GM12878 (cell line): ENCODE results near the gene OPCML. TPM values are rescaled to one million over a fixed set of nuclear protein-coding genes. Genes with fewer than 3 reads are reported as not detected.
A peak's percentile ranks its signal among the peaks of the same experiment; 100 is the strongest.

Experiments used
- ATAC-seq: fragments of 200-7000 bp; cut with Tn5 transposase; 3 replicates; pipeline ENCODE4 v1.9.1; 2020; ENCODE audit warnings: mild to moderate bottlenecking, moderate library complexity
- BruUV-seq: library from RNA; stranded (reverse); fragments of 400-500 nt; replicated peaks from 2 replicates; lab custom pipeline; 2021; lab: Mats Ljungman, UMichigan
- CTCF ChIA-PET: fragments of 300-600 bp; sonication (Branson Sonifier 250); formaldehyde crosslinking; extraction: SDS; loops from one replicate; lab custom pipeline; 2021; ENCODE audit warnings: inconsistent platforms; lab: Yijun Ruan, JAX
- POLR2A ChIA-PET: fragments of 350-600 bp; formaldehyde crosslinking; extraction: SDS; loops from one replicate; lab custom pipeline; 2021; ENCODE audit warnings: inconsistent platforms; lab: Charles Lee
- RAD21 ChIA-PET: fragments of 300-600 bp; sonication (Branson Sonifier 250); formaldehyde crosslinking; loops from one replicate; lab custom pipeline; 2023; ENCODE audit warnings: antibody characterized with exemption; ENCODE audit not compliant: unreplicated experiment; lab: Charles Lee
- SMC1A ChIA-PET: fragments of 300-600 bp; sonication (Branson Sonifier 250); formaldehyde crosslinking; loops from one replicate; lab custom pipeline; 2023; ENCODE audit not compliant: unreplicated experiment, uncharacterized antibody; lab: Charles Lee
- DNase-seq: peaks from one replicate; pipeline ENCODE4 v3.0.0-alpha.2; 2011; ENCODE audit warnings: low read depth, low spot score
- FAIRE-seq: peaks from 3 replicates; lab custom pipeline; 2011; peaks lifted over from hg19 to GRCh38; lab: Jason Lieb, UNC
- H2AFZ ChIP-seq: 2 replicates; pipeline ENCODE4 v1.6.0; 2011; ENCODE audit warnings: low read depth, low read length, control low read depth; ENCODE audit not compliant: control insufficient read depth
- H3K27ac ChIP-seq: 2 replicates; pipeline ENCODE4 v1.5.1; 2011; ENCODE audit warnings: control low read depth; ENCODE audit not compliant: control insufficient read depth, insufficient read depth
- H3K27me3 ChIP-seq, 2 experiments: replicated peaks in 1 of 2; 2 replicates each; pipeline versions ENCODE4 v1.6.0 to v1.6.1; 2011; ENCODE audit warnings: low read length in 1 of 2; ENCODE audit not compliant: control insufficient read depth in 2 of 2, insufficient read depth in 2 of 2
- H3K36me3 ChIP-seq, 2 experiments: 2 replicates each; pipeline ENCODE4 v1.5.1; 2011; ENCODE audit warnings: low read length in 1 of 2; ENCODE audit not compliant: control insufficient read depth in 2 of 2, insufficient read depth in 2 of 2
- H3K4me1 ChIP-seq: 2 replicates; pipeline ENCODE4 v1.6.1; 2011; ENCODE audit warnings: mild to moderate bottlenecking, low read length, moderate library complexity, mixed read lengths; ENCODE audit not compliant: control insufficient read depth, insufficient read depth
- H3K4me2 ChIP-seq: 2 replicates; pipeline ENCODE4 v1.6.0; 2011; ENCODE audit warnings: control low read depth; ENCODE audit not compliant: control insufficient read depth, insufficient read depth
- H3K4me3 ChIP-seq: fragments of 200-600 bp; sonication (generic); 2 replicates; pipeline ENCODE4 v1.5.1; 2016
- H3K79me2 ChIP-seq: 2 replicates; pipeline ENCODE4 v1.6.0; 2011; ENCODE audit warnings: low read length; ENCODE audit not compliant: control insufficient read depth, insufficient read depth
- H3K9ac ChIP-seq: 2 replicates; pipeline ENCODE4 v1.8.0; 2011; ENCODE audit warnings: low read length, control low read depth, mixed read lengths; ENCODE audit not compliant: control insufficient read depth, insufficient read depth
- H3K9me3 ChIP-seq: replicated peaks from 3 replicates; pipeline ENCODE4 v1.5.1; 2011; ENCODE audit warnings: mild to moderate bottlenecking, low read length; ENCODE audit not compliant: control insufficient read depth, insufficient read depth
- H4K20me1 ChIP-seq: 2 replicates; pipeline ENCODE4 v1.6.0; 2011; ENCODE audit not compliant: control insufficient read depth, insufficient read depth
- BMI1 ChIP-seq: fragments of 450-650 bp; IDR thresholded peaks from 2 replicates; pipeline ENCODE4 v1.6.1; 2016; ENCODE audit warnings: mild to moderate bottlenecking, moderate library complexity, borderline replicate concordance
- CBFB ChIP-seq: IDR thresholded peaks from 2 replicates; pipeline ENCODE4 v1.6.1; 2016; ENCODE audit warnings: antibody characterized with exemption, low read depth
- CBX5 ChIP-seq: sonication (generic); IDR thresholded peaks from 2 replicates; pipeline ENCODE4 v1.6.1; 2016; ENCODE audit warnings: low read depth, moderate library complexity, mild to moderate bottlenecking, inconsistent platforms
- CHD4 ChIP-seq: fragments of 200-600 bp; sonication (generic); IDR thresholded peaks from 2 replicates; pipeline ENCODE4 v1.6.1; 2016; ENCODE audit warnings: mild to moderate bottlenecking
- FOS ChIP-seq: IDR thresholded peaks from 3 replicates; pipeline ENCODE4 v1.6.1; 2011; ENCODE audit warnings: borderline replicate concordance; ENCODE audit not compliant: insufficient read length; ENCODE audit errors: extremely low read depth
- GABPA ChIP-seq: IDR thresholded peaks from 2 replicates; pipeline ENCODE4 v1.6.1; 2014; ENCODE audit warnings: antibody characterized with exemption, low read depth, mild to moderate bottlenecking, inconsistent platforms
- IRF4 ChIP-seq: IDR thresholded peaks from 2 replicates; pipeline ENCODE4 v1.6.1; 2011; ENCODE audit warnings: low read depth, low read length
- MEF2B ChIP-seq: fragments of 450-650 bp; IDR thresholded peaks from 2 replicates; pipeline ENCODE4 v1.6.1; 2018; ENCODE audit warnings: mild to moderate bottlenecking, moderate library complexity; ENCODE audit not compliant: partially characterized antibody, poor library complexity, severe bottlenecking
- MTA2 ChIP-seq: fragments of 450-650 bp; IDR thresholded peaks from 2 replicates; pipeline ENCODE4 v1.6.1; 2016; ENCODE audit warnings: low read depth, mild to moderate bottlenecking, moderate library complexity
- NBN ChIP-seq: fragments of 450-650 bp; IDR thresholded peaks from 2 replicates; pipeline ENCODE4 v1.6.1; 2016
- NFYA ChIP-seq: IDR thresholded peaks from 2 replicates; pipeline ENCODE4 v1.6.1; 2011; ENCODE audit warnings: low read depth, mild to moderate bottlenecking, low read length, improper control_type of control experiment, borderline replicate concordance
- POU2F2 ChIP-seq: IDR thresholded peaks from 3 replicates; pipeline ENCODE4 v1.6.1; 2011; ENCODE audit warnings: low read depth, mild to moderate bottlenecking, low read length, borderline replicate concordance
- RAD21 ChIP-seq: IDR thresholded peaks from 2 replicates; pipeline ENCODE4 v1.6.1; 2011; ENCODE audit warnings: mild to moderate bottlenecking, low read depth, low read length, moderate library complexity; ENCODE audit not compliant: insufficient read depth
- SMC3 ChIP-seq: IDR thresholded peaks from 2 replicates; pipeline ENCODE4 v1.6.1; 2011; ENCODE audit warnings: low read length, improper control_type of control experiment, borderline replicate concordance
- SREBF2 ChIP-seq: IDR thresholded peaks from 2 replicates; pipeline ENCODE4 v1.6.1; 2012; ENCODE audit warnings: mild to moderate bottlenecking, low read length
- TCF12 ChIP-seq: IDR thresholded peaks from 2 replicates; pipeline ENCODE4 v1.6.1; 2011; ENCODE audit warnings: low read depth, mild to moderate bottlenecking, low read length
- YY1 ChIP-seq: IDR thresholded peaks from 2 replicates; pipeline ENCODE4 v1.6.1; 2011; ENCODE audit warnings: low read depth, mild to moderate bottlenecking, low read length
- WGBS: methylation state at CpG from one replicate; pipeline ENCODE4 v1.1.6; 2016; ENCODE audit warnings: low lambda C conversion rate; ENCODE audit not compliant: insufficient replicate concordance, insufficient coverage; ENCODE audit errors: missing lambda C conversion rate; 5-methylcytosine and 5-hydroxymethylcytosine counted together
- in situ Hi-C: fragments of 300-500 bp; cut with MboI; formaldehyde crosslinking; loops from 9 replicates; pipeline ENCODE4 v1.14.3; 2018; ENCODE audit warnings: mixed read lengths
- intact Hi-C: fragments of 100-400 bp; cut with micrococcal nuclease; formaldehyde crosslinking; loops from one replicate; pipeline ENCODE4 v1.14.2; 2022; ENCODE audit not compliant: unreplicated experiment
- polyA plus RNA-seq, 11 experiments: library from polyadenylated mRNA; depleted of rRNA in 4 of 11; unstranded in 6 of 11; stranded (reverse) in 5 of 11; fragments of >200 nt; fragmentation: Nextera tagmentation in 4 of 11; fragmentation: Illumina TruSeq in 1 of 11; extraction: Ambion mirVana in 4 of 11; extraction: Trizol in 1 of 11; gene quantifications; 1 replicate in 1 of 11; 2 replicates in 10 of 11; pipeline versions ENCODE4 v1.2.1 to v1.2.3, GENCODE V29; 2011 to 2016; ENCODE audit warnings: inconsistent platforms in 2 of 11, missing spikeins in 2 of 11, low read depth in 1 of 11
- total RNA-seq, 4 experiments: library from RNA; depleted of rRNA in 3 of 4; stranded (reverse); fragments of >200 nt in 3 of 4; fragmentation: Illumina TruSeq in 1 of 4; extraction: Trizol in 1 of 4; gene quantifications; 2 replicates each; pipeline versions ENCODE4 v1.2.1 to v1.2.3, GENCODE V29; 2013 to 2021
- TF ChIP-seq, protein P1 (sequence below): IDR thresholded peaks from 2 replicates; pipeline ENCODE4 v1.6.1; 2012; ENCODE audit warnings: low read depth, low read length, improper control_type of control experiment
- TF ChIP-seq, protein P2 (sequence below), 3 experiments: IDR thresholded peaks in 2 of 3; conservative IDR thresholded peaks in 1 of 3; 2 replicates each; pipeline ENCODE4 v1.5.1; 2011; ENCODE audit warnings: low read depth in 3 of 3, low read length in 3 of 3, mild to moderate bottlenecking in 3 of 3, control low read depth in 2 of 3, moderate library complexity in 2 of 3, inconsistent platforms in 1 of 3, mixed read lengths in 1 of 3; ENCODE audit not compliant: control insufficient read depth in 2 of 3, insufficient read depth in 1 of 3; ENCODE audit errors: extremely low read depth in 1 of 3

OPCML gene
- total and polyA plus RNA-seq, 10 of the 15 experiments (the other 5 are each of a cell fraction or from before 2014, with no cell fraction given): 0.84 TPM; not detected in 9

DNA sequence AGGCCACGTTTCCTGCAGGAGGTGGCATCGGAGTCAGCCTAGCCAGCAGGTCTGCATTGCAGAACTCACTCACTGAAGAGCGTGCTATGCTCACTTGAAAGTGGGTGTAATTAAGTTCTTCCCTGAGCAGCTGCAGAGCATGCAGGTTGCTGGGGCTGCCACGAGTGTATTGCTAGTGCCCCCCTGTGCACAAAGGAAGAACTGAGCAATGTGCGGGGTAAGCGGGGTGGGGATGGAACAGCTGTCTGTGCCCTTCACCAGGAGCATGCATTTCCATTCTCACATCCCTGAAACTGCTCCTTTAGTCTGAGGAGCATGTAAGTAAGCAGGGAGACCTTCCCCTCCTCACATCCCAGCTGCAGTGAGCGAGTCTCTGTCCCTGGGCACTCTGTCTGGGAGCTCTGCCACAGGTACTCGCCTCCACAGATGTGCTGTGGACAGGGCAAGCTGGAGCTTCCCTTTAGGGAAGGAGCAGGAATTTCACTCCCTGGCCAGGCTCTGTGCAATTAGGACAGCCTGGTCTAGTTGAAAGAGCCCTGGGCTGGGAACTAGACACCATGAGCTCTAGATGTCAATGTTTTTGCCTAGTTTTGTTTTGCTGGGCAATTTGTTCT lies 1130.1 kb downstream of the OPCML start:
- in situ Hi-C loops: loop anchor here (10.0 kb wide), 1 partner anchor 527 kb away; no protein-coding TSS in a partner anchor
- H3K4me2 ChIP-seq: no peak overlapping the region
- BruUV-seq: no TSS peak
- no peaks in the 10 kb centered on the region for H4K20me1 ChIP-seq
- peak; percentile 13 for FAIRE-seq
- ChIA-PET POLR2A (interaction anchor here (0.5 kb wide), 1 partner anchor 124 kb away, joined by 3 read pairs; no protein-coding TSS in a partner anchor), SMC1A (interaction anchor here (0.7 to 2.6 kb wide), 10 partner anchors 10 to 534 kb away, joined by 3 to 13 read pairs (median 4); no protein-coding TSS in a partner anchor), CTCF (interaction anchor here (0.8 to 2.6 kb wide), 14 partner anchors 19 to 708 kb away, joined by 3 to 21 read pairs (median 6); no protein-coding TSS in a partner anchor), RAD21 (interaction anchor here (0.8 to 2.6 kb wide), 7 partner anchors 9 to 534 kb away, joined by 3 to 19 read pairs (median 4); no protein-coding TSS in a partner anchor)
- peak; percentile 100 for ATAC-seq
- no peak overlapping the region for H3K27ac ChIP-seq
- no peak overlapping the region for H2AFZ ChIP-seq
- H3K4me1 ChIP-seq: no peaks in the 10 kb centered on the region
- H3K9ac ChIP-seq: no peak overlapping the region
- H3K36me3 ChIP-seq: no peaks in the 10 kb centered on the region
- H3K79me2 ChIP-seq: no peaks in the 10 kb centered on the region
- no peak overlapping the region for H3K4me3 ChIP-seq
- no peaks in the 10 kb centered on the region for H3K27me3 ChIP-seq
- intact Hi-C loops: loop anchor here (1.0 to 5.0 kb wide), 6 partner anchors 44 to 535 kb away; no protein-coding TSS in a partner anchor
- WGBS: 8% methylated on average over 8 of the region's 8 CpGs
- peak; percentile 24 for DNase-seq
- H3K9me3 ChIP-seq: no peaks in the 10 kb centered on the region
- TF ChIP-seq RAD21: peak; percentile 97
- TF ChIP-seq MEF2B: no peak
- peak; percentile 81 for TF ChIP-seq TCF12
- TF ChIP-seq, protein P1, sequence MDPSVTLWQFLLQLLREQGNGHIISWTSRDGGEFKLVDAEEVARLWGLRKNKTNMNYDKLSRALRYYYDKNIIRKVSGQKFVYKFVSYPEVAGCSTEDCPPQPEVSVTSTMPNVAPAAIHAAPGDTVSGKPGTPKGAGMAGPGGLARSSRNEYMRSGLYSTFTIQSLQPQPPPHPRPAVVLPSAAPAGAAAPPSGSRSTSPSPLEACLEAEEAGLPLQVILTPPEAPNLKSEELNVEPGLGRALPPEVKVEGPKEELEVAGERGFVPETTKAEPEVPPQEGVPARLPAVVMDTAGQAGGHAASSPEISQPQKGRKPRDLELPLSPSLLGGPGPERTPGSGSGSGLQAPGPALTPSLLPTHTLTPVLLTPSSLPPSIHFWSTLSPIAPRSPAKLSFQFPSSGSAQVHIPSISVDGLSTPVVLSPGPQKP: no peak
- 0 out of 3 replicates have a peak, but pooled peaks have one; percentile 62 for TF ChIP-seq POU2F2
- TF ChIP-seq CHD4: no peak
- no peak for TF ChIP-seq BMI1
- no peak for TF ChIP-seq NBN
- no peak for TF ChIP-seq MTA2
- TF ChIP-seq SMC3: peak; percentile 96
- TF ChIP-seq GABPA: no peak
- TF ChIP-seq, protein P2, sequence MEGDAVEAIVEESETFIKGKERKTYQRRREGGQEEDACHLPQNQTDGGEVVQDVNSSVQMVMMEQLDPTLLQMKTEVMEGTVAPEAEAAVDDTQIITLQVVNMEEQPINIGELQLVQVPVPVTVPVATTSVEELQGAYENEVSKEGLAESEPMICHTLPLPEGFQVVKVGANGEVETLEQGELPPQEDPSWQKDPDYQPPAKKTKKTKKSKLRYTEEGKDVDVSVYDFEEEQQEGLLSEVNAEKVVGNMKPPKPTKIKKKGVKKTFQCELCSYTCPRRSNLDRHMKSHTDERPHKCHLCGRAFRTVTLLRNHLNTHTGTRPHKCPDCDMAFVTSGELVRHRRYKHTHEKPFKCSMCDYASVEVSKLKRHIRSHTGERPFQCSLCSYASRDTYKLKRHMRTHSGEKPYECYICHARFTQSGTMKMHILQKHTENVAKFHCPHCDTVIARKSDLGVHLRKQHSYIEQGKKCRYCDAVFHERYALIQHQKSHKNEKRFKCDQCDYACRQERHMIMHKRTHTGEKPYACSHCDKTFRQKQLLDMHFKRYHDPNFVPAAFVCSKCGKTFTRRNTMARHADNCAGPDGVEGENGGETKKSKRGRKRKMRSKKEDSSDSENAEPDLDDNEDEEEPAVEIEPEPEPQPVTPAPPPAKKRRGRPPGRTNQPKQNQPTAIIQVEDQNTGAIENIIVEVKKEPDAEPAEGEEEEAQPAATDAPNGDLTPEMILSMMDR (IDR thresholded peaks at IDR 0.05 in 2 of 3, conservative IDR thresholded peaks at IDR 0.05 in 1 of 3; ENCODE audit: control insufficient read depth in 2 of 3, extremely low read depth in 1 of 3, insufficient read depth in 1 of 3, low read depth in 3 of 3, low read length in 3 of 3): peak; percentile 82 to 85 (median 83)
- no peak for TF ChIP-seq FOS
- TF ChIP-seq NFYA: no peak
- no peak for TF ChIP-seq SREBF2
- peak; percentile 54; the same call in 1 of the 2 replicates for TF ChIP-seq IRF4
- no peak for TF ChIP-seq CBFB
- no peak for TF ChIP-seq CBX5
- peak; percentile 48; the same call in 1 of the 2 replicates for TF ChIP-seq YY1
